Kidney tubule cell (primary cell): Measurements from ENCODE around the gene FUOM.

ENCODE experiments used
- DNase-seq: peaks from one replicate; pipeline ENCODE4 v3.0.0-alpha.2; 2018; ENCODE audit warnings: low spot score

Gene FUOM

DNA sequence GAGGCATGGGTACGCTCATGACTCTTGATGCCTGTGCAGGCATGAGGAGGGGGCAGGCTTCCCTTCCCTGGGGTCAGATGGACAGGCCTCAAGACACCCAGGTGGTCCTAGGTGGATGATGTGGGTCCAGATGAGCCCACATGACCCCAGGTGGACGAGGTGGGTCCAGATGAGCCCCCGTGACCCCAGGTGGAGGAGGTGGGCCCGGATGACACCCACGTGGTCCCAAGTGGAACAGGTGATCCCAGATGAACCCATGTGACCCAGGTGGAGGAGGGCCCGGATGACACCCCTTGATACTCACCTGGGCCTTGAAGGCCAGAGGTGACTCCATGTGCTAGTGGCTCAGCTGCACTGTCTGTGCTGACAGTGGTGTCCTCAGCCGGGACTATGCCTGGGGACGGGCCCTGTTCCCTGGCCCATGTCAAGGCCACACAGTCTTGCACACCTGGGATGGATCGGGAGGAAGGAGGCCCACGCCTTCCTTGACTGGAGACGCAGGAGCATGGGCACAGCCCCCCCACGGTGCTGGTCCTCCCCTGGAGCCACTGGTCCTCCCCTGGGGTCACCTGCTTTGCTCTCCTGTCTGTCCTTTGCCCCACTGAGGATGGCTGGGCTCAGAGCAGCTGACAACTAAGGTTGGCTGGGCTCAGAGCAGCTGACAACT lies 7.4 kb downstream of the FUOM start:
- DNase-seq, result no peak

DNA sequence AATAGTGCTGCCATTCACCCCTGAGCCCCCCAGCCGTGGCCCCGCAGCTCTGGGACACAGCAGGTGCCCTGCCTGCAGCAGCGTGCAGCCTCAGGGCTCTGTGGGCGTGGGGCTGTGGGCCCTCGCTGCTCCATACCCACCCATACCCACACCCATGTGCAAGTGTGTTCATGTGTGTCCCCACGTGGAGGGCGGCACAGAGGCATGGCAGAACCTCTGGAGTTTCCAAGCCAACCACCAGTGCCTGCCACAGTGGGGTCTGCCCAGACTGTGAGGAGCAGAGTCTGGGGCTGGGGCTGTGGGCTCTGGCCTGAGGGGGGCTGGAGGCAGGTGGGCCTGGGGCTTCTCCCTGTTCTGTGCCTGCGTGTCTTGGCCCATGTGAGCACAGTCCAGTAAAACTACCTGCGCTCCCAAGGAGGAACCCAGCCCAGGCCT lies 8.2 kb downstream of the FUOM start:
- no peak for DNase-seq

DNA sequence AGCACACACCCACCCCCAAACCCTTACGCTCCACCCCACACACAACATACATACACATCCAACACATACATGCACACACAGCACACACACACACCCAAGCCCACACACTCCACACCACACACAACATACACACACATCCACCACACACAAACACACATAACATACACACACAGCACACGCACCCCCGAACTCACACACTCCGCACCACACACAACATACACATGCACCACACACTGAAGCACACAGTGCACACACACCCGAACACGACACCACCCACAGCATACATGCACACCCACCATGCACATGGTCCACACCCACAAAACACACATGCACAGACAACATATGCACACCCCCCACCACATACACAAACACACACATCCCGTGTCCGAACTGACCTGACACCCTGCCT lies 8.7 kb downstream of the FUOM start:
- no peak for DNase-seq

DNA sequence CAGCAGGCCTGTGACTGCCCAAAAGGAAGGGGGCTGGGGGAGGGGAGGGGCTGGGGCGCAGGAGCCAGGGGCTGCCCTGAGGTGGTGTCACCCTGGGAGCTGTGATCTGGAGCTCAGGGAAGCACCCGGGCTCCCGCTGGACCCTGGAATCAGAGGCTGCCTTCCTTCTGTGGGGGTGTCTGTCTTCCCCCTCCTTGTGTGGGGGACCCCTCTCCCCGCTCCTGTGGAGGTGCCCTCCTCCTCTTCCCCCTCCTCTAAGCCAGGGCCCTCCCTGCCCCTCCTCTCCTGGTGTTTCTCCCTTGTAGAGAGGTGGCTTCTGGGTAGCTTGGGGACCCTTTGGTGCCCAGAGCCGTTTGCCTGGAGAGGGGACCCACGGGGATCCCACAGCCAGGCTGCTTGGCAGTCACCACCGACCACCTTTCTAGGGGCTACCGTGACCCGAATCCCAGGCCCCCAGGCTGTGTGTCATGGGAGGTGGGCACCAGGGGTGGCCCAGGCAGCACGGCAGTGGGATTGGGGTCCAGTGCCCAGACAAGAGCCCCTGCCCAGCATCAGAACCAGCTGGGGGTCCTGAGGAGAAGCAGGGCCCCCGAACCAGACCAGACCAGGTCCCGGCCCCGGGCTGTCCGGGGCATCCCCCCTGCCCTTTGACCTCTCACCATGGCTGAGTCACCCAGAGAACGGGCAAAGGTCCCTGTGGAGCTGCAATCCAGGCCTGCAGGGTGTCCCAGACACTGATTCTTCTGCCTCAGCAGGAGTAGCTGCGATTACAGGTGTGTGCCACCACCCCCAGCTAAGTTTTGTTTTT lies 9.9 kb downstream of the FUOM start:
- no peak for DNase-seq

DNA sequence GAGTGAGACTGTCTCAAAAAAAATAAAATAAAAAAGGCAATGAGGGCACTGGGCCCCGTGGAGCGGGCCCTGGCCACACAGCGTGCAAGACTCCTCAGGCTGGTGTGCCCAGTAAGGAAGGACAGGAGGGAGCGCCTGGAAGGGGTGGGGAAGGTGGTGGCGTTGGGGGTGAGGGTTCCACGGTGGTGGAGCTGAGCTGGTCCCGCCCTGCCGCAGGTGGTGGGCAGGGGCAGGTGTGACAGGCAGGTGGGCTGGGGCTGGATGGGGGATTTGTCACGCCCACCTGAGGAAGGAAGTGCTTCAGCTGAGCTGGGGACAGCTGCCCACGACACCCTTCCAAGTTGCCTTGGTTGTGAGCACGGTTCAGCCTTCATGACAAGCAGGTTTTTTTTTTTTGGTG lies 11.4 kb downstream of the FUOM start:
- no peak for DNase-seq

DNA sequence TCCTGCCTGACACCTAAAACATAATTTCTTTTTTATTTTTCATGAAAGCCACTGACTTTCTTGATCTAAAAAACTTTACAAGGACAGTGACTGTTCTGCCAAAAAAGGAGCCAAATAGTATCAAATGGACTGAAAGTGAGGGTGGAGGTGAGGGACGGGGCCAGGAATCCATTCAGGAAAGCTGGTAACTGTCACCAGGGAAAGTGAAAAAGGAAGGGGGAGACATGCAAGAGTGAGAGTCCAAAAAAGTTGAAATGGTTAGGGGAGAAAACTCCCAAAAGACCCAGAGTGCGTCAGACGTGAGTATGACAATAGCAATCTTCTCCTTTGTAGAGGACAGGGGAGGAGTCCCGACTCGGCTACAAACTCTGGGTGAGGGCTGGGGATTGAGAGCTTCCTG lies 13.6 kb downstream of the FUOM start:
- no peak for DNase-seq

DNA sequence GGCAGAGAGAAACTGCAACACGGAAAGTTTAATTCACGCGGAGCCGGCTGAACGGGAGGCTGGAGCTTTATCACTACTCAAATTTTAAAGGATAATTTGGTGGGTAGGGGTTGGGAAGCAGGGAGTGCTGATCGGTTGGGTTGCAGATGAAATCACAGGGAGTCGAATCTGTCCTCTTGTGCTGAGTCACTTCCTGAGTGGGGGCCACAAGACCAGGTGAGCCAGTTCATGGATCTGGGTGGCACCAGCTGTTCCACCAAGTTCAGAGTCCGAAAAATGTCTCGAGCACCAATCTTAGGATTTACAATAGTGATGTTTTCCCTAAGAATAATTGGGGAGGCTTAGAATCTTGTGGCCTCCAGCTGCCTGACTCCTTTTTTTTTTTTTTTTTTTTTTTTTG lies 14.3 kb downstream of the FUOM start:
- no peak for DNase-seq

DNA sequence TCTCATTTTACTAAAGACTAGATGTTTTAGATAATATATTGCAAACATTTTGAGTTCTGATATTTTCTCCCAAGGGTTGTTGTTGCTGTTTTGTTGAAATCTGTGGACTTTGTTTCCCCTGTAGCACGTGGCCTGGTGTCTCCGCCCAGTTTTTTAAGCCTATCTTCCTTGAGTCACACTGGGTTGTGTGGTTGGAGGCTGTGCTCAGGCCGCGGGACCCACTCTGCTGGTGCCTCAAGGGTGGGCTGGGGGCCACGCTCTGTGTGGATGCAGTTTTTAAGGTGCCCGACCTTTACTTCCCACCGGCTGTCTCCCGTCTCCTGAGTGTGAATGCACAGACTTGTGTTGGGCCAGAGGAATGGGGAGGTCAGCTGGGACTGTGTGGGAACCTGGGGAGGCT lies 14.9 kb downstream of the FUOM start:
- DNase-seq, result no peak

DNA sequence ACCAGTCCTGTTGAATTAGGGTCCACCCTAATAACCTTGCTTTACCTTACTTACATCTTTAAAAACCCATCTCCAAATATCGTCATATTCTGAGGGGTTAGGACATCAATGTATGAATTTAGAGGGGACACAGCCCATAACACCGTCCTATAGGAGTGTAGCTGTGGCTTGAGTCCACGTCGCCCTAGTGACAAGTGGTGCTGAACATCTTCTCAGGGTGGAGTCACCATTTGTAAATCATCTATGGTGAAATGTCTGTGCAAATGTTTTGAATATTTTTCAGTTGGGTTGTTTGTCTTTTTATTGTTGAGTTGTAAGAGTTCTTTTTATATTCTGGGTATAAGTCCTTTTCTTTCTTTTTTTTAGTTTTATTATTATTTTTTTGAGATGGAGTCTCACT lies 15.8 kb downstream of the FUOM start:
- no peak for DNase-seq

DNA sequence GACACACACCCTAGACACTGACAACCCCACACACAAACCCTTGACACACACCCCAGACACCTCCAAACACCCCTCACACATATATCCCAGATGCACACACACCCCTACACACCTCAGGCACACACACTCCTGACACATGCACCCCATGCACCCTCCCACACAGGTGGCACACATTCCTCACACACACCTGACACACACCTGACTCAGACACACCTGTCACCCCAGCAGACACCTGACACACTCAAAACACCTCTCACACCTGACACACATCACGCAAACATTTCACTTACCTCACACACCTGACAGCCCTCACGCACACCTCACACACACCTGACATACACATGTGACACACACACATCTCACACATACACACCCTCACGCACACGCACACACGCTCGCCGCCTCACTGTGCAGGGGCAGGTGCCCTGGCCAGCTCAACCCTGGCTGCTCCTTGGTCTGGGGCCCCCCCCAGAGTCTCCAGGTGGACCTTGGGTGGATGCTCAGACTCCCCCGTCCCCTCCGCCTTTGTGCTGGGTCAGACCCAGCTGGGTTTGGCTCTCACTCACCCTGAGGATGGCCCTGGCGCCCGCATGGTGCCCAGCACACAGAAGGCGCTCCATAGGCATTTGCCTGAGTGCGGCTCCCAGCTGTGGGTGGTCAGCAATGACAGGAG lies 18.0 kb downstream of the FUOM start:
- DNase-seq, result no peak

DNA sequence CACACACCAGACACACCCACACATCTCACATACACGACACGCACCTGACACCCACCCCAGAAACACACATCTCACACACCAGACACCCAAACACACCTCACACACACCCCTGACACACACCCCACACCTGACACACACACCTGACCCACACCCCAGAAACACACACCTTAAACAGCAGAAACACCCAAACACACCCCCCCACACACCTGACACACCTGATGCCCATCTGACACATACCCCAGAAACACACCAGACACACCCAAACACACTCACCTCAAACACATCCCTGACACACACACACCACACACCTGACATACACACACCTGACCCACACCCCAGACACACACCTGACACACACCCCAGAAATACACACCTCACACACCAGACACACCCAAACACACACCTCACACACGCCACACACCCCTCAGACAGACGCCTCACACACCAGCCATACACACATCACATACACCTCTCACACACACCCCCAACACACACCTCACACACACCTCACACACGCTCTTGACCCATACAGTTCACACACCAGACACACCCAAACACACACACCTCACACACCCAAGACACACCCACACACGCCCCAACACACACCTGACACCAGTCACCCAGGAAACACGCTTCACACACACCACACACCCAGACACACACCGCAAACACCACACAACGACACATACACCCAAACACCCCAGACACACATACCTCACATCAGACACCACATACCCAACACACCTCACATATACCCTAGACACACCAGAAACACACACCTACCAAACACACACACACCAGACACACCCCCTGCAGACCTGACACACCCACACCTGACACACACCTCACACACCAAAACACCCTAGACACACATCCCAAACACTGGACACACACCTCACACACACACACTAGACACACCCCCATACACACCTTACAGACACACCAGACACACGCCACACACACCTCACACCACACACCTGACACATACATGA lies 19.4 kb downstream of the FUOM start:
- no peak for DNase-seq

DNA sequence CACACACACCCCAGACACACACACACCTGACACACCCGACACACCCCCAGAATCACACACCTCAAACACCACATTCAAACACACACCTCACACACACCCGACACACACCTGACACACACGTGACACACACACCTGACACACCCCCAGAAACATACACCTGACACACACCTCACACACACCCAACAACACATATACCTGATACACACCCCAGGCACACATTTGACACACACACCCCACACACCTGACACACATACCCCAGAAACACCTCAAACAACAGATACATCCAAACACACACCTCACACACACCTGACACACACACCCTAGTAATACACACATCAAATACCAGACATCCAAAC lies 20.5 kb downstream of the FUOM start:
- no peak for DNase-seq

DNA sequence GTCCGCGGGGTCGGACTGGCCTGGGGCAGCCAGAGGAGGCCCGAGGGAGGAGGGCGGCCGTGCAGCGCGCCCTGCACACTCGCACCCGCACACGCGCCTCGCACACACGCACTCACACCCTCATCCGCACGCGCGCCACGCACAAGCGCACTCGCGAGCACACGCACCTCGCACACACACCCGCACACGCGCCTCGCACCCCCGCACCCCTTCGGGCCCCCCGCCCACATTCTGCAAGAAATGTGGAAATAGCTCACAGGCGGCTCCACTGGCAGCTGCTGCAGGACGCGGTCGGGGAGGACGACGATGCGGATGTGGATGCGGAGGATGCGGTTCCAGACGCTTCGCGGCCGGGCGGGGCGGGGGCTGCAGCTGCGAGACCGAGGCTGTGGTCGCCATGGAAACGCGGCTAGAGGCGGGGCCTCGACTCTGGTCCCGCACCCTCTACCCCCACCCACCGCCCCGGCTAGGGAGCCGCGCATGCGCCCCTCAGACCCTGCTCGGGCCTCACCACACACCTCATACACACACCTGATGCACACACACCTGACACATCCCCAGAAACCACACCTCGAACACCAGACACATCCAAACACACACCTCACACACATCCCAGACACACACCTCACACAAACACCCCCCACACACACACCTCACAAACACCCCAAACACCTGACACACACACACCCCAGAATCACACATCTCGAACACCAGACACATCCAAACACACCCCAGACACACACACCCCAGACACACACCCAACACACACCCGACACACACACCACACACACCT lies 21.0 kb downstream of the FUOM start, which contains the start of gene CALY:
TSS of gene CALY (minus strand) at position 320 of the 793 bp plus-strand sequence. CDS start 7,907 bp downstream, outside the sequence.
- no peak for DNase-seq

DNA sequence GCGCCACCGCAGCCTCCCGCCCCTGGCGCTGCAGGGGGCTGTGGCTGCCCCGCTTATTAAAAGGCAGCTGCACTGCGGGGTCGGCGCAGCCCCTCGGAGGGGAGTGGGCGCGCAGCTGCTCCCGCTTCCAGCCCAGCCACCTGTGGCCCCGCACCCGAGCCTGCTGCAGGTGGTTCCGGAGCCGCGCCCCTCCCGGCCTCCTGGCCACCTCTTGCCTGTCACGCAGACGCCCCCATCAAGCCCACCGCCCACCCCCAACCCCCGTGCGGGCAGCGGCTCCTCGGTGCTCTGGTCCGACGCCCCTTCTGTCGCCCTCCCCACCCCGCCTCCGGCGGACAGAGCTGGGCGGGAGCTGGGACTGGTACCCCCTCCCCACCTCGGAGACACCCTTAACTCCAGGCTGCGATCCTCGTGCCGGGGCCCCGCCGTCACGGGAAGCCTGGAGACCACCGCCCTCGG lies 21.7 kb downstream of the FUOM start:
- DNase-seq, result no peak

DNA sequence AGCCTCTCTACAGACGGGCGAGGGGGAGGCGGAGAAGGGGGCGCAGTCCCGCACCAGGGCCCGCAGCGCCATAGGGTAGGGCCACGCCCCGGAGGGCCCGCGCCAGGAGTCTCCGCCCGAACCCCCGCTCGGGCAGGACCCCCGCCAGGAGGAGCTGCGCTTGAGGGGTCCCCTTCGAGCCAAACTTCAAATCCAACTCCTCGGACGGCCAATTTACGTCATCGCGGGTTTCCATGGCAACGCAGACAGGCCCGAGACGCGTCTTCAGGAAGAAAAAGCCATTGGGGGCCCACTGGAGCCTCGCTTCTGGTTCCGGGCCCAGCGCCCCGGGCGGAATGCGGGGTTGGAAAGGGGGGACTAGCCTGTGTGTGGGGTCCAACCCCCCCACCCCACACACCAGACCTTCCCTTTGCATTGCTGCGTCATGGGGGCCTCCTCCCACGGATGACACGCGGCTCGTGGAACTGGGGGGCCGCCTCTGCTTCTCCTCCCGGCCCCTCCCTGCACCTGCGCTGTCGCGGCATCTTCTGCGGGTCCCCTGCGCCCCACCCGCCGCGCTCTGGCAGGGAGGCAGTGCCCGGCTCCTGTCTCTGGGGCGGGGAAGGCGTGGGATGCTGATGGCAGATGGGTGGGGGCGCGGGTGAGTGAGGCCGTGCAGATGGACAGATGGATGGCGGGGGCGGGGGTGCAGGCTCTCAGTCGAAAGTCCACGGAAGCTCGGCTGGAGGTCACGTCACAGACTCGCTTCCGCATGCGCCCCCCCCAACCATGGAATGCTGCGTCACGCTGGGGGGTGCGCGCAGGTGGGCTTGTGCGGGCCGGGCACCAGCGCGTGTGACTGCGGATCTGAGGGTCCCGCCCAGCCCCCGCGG lies 22.3 kb downstream of the FUOM start:
- DNase-seq, result peak; percentile 26

DNA sequence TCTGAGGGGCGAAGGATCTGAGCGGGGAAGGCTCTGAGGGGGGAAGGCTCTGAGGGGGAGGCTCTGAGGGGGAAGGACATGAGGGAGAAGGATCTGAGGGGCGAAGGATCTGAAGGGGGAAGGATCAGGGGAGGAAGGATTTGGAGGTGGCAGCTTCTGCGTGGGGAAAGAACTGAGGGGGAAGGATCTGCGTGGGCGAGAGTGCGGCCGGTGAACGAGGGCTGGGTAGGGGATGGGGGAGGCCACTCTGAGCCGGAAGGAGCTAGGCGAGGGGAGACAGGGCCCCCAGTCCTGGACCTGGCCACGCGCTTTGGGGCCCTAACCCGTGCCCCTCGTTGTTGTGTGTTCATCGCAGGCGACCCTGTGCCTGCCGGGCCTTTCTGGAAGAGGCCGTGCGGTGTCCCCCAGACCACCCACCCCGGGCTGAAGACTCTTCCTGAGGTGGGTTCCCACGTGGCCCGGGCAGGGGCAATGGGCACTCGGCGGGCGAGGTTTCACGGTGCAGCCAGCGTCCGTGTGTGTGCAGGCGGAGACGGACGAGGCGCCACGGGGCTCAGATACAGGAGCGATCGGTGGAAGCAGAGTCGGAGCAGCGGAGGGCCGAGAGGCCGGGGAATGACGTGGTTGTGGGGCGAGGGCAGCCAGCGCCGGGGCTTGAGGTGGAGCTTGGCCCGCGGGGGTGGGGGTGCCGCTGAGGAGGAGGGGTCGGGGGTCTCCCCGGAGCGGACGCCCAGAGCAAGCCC lies 23.1 kb downstream of the FUOM start:
- no peak for DNase-seq

DNA sequence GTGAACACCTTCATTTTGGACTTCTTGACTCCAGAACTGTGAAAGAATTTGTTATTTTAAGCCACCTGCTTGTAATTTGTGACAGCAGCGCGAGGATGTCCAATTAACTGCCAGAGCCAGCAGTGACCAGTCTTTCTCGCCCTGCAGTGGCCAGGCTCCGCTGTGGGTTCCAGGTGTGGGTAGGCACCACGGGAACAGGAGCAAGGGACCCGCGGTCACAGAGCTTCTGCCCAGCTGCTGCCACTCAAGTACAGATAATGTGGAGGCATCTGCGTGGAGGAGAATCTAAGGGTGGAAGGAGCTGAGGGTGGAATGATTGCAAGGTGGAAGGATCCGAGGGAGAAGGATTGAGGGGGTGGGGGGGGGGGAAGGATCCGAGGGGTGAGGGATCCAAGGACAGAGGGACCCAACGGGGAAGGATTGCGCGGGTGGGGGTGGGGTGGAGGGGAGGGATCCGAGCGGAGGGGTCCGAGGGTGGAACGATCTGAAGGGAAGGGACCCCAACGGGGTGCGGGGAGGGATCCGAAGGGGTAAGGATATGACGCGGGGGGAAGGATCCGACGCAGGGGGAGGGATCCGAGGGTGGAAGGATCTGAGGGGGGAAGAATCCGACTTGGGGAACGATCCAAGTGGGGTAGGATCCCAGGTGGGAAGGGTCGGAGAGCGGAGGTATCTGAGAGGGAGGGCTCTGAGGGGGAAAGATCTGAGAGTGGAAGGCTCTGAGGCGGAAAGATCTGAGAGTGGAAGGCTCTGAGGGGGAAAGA lies 24.7 kb downstream of the FUOM start:
- DNase-seq, result no peak

DNA sequence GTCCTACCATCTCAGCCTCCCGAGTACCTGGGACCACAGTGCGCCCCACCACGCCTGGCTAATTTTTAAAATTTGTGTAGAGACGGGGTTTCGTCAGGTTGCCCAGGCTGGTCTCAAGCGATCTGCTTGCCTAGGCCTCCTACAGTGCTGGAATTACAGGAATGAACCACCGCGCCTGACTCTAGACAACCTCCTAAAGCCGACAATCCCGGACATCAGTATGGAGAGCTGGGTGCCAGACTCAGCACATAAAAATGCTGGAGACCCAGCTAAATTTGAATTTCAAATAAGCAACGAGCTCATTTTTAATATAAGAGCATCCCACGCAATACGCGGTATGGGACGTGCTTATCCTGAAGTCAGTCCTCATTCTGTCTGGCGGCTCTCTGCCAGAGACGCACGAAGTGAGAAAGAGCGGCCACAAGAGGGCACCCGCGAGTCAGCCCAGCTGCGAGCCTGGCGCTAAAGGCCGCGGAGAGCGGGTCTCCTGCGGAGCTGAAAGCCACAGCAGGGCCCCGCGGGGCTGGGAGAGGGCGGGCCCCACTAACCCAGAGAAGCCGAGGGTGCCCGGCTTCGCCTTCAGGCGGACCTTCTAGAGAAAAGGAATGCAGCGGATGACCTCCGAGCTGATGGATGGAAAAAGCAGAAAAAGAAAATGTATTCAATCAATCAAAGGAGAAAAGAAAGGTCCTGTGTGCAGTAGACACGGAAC lies 28.2 kb downstream of the FUOM start:
- DNase-seq, result peak; percentile 83
